HG03139 (cell line): ENCODE results near the gene MPST.
"Not testable (repeated sequence)": the region's sequence is repeated elsewhere in the genome, so short reads cannot be mapped to it uniquely, and the experiment has no call there.

ENCODE experiments used
- ATAC-seq: cut with Tn5 transposase; IDR thresholded peaks from one replicate; pipeline ENCODE4 v1.9.1; 2021; ENCODE audit not compliant: unreplicated experiment

The MPST gene

DNA sequence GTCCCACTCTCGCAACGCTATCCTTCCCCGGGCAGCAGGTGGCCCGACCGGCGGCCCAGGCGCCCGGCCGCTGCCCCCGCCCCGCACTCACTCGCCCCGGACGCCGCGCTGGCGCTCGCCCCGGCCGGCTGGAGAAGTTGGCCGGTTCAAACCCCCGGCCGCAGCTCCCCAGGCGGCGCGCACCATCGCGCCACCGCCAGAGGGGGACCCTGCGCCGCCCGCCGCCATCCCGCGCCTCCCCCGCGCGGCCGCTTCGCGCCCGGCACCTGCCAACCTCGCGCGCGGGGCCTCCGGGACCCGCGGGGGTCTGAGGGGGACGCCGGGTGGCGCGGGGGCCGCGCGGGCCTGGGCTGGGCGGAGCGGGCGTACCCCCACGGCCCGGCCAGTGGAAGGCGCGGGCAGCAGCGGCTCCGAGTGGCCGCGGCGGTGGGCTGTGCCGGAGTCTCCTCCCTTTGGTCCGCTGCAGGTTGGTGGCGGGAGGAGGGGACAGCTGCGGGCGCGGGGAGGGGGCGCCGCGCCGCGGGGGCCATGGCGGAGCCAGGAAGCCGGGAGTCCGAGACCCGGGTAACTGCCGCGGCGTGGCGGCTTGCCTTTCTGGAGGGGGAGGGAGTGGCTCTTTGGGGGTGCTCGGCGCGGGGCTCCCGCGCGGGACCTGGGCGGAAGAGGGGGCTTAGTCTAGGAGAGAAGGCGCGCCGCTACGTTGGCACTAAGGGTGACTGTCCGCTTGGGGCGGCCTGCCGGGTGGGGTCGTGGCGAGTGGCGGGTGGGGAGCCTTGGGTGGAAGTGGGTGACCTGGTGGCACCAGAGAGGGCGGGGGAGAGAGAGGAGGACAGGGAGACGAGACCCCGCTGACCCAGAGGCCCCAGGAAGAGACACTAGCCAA, at the start of gene MPST, which contains the start of gene TST:
TSS of gene MPST (plus strand) at position 434 of the 883 bp plus-strand sequence. CDS start at position 529, 95 bp downstream.
TSS of gene TST (minus strand) at position 139 of the 883 bp plus-strand sequence. CDS start 715 bp downstream, outside the sequence.
- peak; percentile 61 for ATAC-seq

DNA sequence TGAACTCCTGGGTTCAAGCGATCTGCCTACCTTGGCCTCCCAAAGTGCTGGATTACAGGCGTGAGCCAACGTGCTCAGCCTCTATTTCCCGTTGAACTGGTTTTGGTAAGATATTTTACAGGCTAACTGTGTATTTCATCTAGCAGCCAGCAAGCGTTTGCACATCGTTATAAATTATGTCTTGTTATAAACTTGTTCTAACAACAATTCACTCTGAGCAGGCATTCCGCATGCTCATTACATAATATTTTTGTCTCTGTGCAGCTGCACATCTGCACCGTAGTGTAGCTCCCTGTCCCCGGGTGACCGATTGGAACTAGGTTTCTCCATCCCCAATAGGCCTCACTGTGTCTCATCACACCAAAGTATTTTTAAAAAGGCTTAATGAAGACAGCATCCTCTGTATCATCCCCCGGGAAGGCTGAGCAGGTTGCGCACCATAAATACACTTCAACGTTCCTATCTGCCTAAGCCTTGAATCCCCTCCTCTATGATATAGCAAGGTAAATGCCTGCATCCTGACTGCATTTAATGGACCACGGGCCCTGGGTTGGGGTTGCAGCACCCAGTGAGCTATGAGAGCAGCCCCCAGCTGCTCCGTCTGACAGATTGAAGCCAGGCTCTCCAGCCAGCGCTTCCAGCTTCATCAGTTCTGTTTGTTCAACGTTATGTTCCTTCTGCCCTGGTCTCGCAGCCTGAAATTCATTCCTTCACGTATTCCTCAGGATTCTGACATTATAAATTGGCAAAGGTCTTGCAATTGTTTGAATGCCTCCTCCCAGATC, 48.0 kb upstream of the MPST start:
- no peak for ATAC-seq

DNA sequence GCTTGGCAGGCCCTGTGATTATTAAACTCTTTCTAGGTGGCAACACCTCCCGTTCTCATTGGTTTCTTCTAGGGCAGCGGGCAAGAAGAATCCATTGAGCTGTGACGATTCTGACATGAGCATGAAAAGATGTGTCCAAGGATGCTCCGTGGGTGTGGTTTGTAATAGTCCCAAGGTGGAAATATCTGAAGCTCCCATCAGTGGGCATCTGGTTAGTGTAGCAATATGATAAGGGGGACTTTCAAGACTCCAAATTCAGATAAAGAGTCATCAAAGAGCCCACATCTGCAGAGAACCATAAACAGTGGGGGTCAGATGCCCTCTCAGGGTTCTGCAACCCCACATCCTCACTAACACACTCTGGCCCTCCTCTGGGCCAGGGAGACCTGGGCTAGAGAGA, 42.9 kb upstream of the MPST start:
- no peak for ATAC-seq

DNA sequence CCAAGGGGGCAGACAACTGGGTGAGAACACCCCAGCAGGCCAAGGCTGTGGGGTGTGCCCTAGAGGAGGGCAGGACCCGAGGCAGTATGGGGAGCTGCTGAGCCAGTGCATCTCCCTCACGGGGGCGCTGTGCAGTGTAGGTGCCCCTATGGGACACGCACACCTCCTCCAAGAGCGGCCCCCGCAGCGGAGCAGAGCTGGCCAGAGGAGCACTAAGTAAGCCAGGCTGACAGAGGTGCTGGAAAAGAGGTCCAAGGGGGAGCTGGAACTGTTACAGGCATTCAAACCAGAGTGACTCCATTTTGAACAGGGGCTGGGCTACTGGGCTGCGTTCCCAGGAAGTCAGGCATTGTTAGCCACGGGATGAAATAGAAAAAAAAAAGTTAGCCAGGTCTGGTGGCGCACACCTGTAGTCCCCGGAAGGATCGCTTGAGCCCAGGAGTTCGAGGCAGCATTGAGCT, 42.1 kb upstream of the MPST start:
- no peak for ATAC-seq

DNA sequence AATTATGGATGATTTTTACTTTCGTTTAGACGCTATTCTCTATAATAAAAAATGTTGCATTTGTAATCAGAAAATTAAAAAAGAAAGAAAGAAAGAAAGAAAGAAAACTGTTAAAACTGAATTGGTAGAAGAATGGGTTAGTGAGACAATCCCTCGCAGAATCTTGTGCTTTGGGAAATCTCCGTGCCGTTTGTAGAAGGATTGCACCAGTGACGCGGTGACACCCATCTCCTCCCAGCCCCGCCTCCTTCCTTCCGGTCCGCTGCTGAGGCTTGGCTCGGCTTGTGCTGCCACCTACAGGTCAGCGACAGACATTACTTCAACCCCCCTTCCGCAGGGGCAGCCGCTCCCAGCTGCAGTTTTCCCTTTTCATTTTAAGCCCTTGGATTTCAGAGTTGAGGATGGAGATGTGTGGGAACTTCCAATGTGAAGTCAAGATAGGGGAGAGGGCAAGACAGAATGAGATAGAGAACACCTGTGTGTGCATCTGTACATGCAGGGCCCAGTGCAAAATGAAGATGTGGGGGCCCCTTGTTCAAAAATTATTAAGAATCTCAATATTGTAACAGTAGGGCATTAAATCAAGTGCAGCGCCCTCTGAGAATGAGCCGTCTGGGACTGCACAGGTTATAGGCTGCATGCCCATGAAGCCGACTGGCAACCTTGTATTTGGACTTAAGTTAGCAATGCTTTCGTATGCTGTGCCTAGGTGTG, 41.4 kb upstream of the MPST start:
- no peak for ATAC-seq

DNA sequence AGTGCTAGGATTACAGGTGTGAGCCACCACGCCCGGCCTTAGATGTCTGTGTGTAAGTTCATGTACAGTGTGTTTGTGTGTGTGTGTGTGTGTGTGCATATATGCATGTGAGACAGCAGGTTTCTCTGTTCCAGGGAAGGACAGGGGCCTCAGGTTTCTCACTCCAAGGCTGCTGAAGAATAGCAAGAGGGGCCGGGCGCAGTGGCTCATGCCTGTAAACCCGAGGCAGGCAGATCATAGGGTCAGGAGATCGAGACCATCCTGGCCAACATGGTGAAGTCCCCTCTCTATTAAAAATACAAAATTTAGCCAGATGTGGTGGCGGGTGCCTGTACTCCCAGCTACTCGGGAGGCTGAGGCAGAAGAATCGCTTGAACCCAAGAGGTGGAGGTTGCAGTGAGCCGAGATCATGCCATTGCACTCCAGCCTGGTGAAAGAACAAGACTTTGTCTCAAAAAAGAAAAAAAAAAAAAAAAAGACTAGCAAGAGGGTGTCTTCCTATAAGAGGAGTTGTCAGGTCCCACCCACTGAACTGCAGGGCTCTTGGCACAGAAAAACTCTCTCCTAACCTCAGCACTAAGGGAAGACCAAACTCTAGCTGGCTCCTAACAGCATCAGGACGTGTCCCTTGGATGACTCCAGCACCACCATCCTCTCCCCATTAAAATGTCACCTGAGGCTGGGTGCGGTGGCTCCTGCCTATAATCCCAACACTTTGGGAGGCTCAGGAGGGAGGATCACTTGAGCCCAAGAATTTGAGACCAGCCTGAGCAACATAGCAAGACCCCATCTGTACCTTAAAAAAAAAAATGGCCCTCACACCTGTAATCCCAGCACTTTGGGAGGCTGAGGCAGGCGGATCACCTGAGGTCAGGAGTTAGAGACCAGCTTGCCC, 40.3 kb upstream of the MPST start:
- no peak for ATAC-seq

DNA sequence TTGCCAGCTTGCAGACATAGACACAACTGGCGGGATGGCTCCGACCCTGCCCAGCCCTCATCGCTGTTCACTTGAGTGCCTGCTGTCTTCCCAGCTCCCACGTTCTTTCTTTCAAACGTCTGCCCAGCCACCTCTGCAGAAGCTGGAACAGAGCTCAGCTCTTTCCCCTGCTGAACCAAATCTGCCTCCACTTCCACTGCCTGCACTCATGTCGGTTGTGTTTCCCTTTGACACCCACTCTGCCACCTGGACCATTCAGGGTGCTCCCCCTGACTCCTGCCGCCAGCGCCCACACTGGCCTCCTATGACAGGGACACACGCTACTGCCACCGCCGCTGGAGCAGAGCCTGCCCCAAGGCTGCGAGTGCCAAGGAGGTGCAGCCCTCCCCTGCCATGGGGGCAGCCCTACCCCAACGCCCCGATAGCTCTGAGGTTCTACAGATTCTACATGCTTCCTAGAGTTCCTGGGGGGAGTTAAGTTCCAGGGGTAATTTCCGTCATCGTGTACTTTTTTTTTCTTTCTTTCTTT, 38.2 kb upstream of the MPST start:
- ATAC-seq = no peak

DNA sequence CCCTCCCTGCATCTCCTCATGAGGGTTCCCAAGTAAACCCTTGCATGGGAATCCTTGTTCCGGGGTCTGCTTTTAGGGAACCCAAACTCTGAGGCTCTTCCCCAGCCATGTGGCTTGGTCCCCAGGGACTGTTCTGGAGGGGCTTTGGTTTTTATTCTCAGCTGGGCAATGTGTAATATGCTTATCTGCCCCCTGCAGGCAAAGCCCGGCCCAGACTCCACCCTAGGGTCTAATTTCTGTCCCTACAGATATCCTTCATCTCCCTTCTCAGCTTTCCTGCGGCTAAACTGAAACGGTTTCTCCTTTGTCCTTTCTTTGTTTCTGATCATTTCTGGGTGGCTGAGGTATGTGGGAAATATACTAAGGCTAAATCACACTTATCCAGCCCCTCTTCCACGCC, 37.4 kb upstream of the MPST start:
- ATAC-seq = no peak

DNA sequence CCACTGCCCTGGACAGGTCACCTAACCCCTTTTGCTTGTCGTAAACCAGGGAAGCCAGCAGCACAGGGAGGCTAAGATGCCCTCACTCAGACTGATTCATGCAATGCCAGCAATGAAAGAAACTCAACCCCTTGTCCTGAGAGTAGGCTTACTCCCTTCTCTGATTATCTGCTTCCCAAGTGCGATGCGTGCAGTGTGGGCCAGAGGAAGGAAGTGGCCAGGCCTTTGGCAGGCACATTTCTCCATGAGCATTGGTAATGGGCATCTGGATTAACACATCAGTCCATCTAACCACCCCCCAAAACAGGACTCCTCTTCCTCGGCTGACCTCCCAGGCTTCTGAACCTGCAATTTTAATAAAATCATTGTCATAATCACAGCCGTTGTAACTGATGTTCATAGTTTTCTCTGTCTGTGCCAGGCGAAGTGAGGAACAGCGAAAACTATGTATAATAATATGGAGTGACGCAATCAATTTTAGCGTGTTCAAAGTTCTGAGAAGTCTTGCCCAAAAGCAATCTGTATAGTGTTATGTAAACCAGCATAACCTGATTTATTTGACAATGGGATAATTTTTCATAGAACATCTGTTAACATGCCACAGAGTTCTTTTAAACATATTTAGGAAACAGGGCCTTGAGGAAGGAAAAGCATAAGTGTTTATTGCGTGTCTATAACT, 34.2 kb upstream of the MPST start:
- no peak for ATAC-seq

DNA sequence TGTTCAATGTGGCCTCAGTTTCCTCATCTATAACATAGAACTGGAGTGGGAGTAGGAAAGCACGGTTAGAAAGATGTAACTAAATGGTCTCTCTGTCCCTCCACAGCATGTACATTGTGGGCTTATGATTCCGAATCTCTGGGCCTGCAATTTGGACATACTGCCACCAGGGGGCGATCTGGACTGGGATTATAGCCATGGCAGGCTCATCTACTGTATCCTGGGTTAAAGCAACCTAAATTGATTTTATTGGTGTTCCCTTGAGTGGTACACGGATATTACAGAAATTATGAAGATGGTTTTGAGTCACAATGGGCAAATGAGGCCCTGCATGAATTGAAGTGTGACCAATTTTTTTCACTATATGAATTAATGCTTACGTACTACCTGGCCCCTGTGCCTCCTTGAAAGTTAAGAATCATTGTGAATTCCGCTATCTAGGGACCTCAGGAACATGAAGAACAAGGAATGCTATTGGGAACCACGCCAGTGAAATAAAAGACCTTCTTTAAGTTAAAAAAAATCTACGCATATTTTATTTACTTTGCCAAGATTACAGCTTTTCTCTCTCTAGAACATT, 33.2 kb upstream of the MPST start:
- ATAC-seq = no peak

DNA sequence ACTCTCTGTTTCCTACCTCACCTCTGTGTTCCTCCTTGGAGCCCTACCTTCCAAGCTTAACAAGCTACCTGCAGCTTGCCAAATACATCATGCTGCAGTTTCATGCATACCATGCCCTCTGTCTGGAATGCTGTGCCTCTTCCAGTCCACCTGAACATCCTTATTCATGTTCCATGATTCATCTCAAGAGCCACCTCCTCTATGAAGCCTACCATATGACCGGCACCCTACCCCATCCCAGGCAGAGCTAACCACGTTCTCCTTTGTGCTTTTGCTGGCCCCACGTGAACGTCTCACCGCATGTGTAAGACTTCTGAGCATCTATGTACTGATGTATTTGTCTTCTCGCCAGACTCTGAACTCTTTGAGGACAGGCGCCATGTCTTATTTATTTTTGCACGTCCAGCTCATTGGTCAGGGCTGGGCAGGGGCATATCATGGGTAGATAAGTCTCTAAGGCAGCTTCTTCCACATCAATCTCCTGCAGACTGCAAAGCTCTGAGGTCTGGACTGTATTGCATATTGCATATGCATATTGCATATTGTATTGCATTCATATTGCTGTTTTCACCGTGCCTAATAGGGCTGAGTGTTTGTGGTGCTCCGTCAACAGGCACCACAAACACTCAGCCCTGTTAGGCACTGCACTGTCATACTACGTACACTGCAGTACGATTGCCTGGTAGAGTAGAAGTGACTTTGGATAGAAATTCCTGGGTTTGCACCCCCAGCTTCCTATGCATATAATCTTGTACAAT, 31.3 kb upstream of the MPST start:
- ATAC-seq = no peak

DNA sequence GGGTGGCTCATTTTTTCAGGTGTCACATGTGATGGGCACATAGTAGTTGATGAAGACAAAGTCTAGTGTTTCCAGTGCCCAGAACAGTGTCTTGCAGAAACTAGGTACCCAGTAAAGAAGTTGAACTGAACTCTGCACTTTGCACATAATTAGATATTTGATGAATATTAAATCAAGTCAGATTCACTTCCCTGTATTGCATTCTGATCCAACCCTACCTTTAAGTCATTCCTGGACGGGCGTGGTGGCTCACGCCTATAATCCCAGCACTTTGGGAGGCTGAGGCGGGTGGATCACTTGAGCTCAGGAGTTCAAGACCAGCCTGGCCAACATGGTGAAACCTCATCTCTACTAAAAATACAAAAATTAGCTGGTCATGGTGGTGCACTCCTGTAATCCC, 30.5 kb upstream of the MPST start:
- ATAC-seq = not testable (repeated sequence)

DNA sequence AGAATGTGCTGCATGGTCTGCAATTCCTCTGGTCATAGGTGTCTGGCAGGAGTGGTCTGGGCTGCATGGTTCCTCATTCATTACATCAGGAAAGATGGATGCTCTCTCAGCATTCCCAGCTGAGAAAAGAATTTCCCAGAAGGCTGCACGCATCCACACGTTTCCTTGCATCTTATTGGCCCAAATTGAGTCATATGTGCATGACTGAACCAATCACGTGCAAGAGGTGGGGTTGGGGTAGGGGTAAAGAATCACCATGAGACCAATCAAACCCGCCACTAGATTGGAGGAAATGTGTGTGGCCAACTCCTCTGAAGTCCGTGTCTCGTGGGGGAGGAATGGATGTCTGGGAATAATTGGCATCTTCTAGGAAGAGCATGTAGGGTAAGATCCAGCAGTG, 29.1 kb upstream of the MPST start:
- ATAC-seq = no peak

DNA sequence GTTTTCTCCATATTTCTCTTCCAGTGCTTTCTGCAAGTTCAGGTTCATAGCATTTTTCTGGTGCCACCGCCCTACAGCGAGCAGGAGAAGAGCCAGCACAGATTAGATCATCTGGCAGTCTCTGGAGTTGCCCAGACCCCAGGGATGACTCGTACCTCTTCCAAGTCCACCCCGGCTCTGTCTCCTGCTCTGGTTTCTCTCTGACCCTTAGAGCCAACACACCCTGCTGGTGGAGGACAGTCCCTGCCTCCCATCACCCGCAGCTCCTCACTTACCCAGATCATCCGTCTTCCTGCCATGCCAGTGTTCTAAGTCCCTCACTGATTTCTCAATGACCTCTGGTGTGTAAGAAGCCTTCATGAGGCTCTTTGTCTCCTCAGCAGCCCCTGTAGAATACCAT, 28.3 kb upstream of the MPST start:
- ATAC-seq = no peak

DNA sequence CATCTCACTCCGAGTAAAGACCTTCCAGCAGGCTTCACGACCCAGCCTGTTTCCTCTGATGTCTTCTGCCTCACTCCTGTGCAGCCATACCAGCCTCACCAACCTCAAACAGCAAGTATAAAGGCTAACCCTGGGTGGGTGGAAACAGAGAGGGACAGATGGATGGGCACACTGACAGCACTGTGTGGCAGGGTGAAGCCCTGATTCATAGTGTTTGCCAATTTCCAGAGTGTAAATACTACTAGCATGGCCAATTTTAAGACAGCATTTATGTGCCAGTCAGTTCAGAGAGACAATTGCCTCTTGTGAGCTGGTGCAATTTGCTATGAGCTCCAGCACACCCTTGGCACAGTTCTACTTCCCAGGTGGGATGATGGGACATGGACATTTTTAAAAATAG, 21.8 kb upstream of the MPST start:
- ATAC-seq = no peak

DNA sequence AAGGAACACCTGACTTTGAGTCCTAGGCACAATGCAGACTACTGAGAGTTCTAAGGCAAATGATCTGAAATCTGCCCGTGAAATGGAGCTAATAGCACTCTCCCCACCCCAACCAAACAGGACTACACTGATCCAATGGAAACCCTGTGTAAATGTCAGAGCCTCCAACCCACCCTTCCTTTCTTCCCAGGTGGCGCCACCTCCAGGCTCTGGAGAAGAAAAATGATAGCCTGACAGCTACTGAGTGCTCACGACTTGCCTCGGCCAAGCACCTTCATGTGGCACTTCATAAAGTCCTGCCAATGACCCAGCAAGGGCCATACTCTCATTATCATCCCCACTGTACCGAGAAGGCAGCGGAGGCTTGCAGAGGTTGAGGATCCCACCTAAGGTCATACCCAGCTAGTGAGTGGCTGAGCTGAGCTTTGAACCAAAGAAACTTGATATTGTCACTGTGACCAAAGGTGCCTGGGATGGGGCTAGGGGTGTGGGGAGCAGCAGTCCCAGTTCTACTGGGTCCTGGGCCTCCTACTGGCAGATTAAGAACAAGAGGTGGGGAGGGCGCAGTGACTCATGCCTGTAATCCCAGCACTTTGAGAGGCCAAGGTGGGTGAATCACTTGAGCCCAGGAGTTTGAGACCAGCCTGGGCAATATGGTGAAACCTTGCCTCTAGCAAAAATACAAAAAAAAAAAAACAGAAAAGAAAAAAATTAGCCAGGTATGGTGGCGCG, 20.8 kb upstream of the MPST start:
- no peak for ATAC-seq

DNA sequence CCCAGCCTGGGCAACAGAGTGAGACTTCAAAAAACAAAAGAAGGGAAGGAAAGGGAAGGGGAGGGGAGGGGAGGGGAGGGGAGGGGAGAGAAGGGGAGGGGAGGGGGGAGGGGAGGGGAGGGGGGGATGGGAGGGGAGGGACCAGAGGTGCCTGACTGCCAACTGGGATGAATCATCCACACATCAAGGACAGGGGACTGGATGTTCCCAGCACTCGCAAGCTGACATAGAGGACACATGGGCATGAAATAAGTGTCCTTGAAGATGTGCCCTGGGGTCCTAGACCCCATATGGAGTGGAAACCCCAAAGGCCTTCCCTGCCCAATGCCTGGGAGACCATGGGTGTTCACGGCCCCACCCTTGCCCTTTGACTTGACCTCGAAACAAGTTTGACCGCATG, 20.1 kb upstream of the MPST start:
- ATAC-seq = no peak
